T47D (cell line): ENCODE measurements around the gene OR6S1.
"Not testable (repeated sequence)": the region's sequence is repeated elsewhere in the genome, so short reads cannot be mapped to it uniquely, and the experiment has no call there.

ENCODE experiments used
- DNase-seq, 2 experiments: peaks; one replicate each; pipeline versions ENCODE4 v3.0.0 to v3.0.0-alpha.2; 2011 to 2012; ENCODE audit warnings: low read depth in 1 of 2, low spot score in 1 of 2
- JUND ChIP-seq: IDR thresholded peaks from 2 replicates; pipeline ENCODE4 v1.6.1; 2012; ENCODE audit warnings: low read depth
- in situ Hi-C: cut with HindIII; loops from 2 replicates; pipeline ENCODE4 v1.10.0; 2016; ENCODE audit warnings: low sequenced_read_pairs, low pct_unique_long_range_greater_than_20kb

OR6S1 gene

DNA sequence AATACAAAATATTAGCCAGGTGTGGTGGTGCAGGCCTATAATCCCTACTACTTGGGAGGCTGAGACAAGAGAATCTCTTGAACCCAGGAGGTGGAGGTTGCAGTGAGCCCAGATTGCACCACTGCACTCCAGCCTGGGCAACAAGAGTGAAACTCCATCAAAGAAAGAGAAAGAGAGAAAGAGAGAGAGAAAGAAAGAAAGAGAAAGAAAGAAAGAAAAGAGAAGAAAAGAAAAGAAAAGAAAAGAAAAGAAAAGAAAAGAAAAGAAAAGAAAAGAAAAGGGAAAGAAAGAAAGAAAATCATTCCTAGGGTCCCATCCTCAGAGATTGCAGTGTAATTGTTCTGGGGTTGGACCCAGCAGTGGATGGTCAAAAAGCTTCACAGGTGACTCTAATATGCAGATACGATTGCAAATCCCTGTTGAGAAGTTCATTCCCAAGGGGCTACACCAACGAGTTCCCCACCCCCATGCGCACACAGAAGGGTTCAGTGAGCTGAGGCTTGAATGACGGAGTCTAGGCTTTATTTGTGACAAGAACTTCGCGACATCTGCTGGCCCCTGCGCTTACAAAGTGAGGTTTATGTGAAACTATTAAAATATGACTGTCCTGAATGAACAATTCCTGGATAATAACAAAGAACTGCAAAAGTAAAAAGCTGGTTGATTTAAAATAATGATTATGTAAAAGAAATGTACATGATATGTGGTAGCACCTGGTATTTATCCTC, 32.9 kb downstream of the OR6S1 start:
- no peak for DNase-seq
- in situ Hi-C loops, result no loop called here
- TF ChIP-seq JUND, result no peak

DNA sequence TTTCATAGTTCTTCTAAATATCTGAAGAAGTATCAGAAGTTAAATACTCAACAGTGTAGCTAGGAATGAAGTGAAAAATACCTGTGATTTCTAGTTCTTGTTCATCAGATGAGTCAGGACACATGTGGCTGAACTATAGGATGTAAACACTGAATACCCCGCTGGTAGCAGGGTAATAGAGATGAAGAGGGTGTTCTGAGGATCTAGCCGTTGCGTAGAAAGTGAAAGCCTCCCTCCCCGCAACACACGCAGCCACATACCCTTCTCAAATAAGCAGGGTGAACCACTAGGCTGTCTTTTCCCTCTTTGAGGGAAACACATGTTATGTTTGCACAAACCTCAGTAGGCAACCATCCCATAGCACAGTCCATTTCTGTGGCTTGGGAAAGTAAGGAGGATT, 33.9 kb downstream of the OR6S1 start:
- no peak for DNase-seq
- no peak for TF ChIP-seq JUND
- in situ Hi-C loops, result no loop called here

DNA sequence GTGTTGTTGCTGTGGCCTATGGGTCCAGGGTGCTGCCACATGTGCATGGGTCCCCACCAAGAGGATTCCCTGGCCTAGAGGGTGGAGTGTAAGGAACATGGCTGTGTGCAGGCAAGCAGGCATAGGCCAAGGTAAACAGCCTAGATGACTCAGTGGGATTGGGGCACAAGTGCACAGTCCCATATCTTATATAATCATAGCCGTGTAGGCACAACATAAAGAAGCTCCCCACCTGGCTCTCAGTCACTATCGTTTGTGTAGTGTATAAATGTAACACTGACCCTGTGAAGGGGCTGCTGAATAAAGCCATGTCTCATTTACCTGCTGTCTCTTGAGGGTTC, 34.6 kb downstream of the OR6S1 start:
- no peak for TF ChIP-seq JUND
- in situ Hi-C loops, result no loop called here
- DNase-seq, result no peak

DNA sequence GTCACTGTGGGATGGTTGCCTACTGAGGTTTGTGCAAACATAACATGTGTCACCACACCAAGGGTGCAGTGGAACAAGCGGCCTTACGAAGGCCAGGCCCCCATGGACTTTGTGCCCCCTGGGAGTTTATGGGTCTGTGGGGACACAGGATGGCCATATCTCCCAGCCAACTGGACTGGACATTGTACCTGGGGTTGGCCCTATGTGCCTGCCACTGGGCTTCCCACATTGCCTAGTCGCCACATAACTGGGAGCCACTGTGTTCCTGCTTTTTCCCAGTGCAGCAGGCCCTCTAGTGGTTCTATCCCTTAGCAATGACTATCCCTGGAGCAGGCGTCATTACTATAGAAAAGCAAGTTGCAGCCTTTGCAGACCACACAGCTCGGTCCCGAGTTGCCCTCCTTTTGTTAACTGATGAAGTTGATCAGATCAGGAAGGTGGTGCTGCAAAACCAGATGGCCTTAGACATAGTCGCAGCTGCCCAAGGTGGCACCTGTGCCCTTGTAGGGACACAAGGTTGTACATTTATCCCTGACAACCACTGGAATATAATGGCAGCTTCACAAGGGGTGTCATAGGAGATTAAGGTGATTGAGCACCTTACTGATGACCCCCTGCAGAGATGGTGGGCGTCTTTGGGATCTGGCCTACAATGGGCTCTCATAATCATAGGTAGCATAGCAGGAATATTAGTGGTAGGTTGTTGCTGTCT, 35.1 kb downstream of the OR6S1 start:
- TF ChIP-seq JUND, result no peak
- in situ Hi-C loops, result no loop called here
- DNase-seq, result peak; percentile 50 to 73

DNA sequence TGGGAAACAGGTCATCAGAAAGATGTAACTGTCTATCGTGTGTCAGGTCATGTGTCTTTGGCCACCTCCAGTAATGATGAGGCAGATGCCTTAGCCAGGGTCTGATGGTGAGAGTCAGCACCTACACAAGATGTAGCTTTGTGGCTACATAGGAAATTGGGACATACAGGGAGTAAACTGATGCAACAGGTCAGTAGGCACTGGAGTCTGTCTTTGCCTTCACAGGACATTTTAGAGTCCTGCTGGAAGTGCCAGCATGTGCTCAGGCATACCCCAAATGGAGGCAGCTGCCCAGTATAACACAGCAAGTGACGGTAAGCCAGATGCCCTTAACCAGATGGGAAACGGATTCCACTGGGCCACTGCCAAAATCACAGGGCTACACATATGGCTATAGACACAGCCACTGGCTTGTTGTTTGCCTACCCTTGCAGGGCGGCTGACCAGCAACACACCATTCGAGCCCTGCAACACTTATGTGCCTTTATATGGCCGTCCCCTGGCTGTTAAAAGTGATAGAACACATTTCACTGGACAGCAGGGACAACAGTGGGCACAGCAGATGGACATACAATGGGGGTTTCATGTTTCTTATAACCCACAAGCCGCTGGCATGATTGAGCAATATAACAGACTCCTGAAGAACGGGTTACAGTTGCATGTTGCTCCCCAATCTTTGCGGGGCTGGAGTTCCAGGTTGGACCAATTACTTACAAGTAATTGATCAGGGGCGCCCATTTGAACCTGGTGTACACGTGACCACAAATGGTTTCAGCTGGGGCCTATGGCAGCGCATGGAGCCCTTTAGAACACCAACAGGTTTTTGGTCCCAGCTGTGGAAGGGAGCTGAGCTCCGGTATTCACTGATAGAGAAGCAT, 37.4 kb downstream of the OR6S1 start:
- in situ Hi-C loops, result no loop called here
- no peak for DNase-seq
- TF ChIP-seq JUND, result no peak

DNA sequence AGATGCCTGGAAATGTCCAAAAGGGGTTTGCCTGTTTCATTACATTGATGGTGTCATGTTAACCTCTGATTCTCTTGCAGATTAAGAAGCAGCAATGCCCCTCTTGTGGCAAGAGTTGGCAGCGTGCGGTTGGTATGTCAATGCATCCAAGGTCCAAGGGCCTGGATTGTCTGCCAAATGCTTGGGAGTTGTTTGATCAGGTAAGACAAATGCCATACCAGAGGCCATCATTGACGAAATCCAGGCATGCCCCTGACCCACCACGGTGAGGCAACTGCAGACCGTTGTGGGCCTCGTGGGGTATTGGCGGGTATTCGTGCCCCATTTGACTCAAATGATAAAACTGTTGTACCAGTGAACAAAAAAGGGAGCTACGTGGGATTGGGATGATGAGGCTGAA, 38.9 kb downstream of the OR6S1 start:
- in situ Hi-C loops, result no loop called here
- TF ChIP-seq JUND, result no peak
- DNase-seq, result no peak

DNA sequence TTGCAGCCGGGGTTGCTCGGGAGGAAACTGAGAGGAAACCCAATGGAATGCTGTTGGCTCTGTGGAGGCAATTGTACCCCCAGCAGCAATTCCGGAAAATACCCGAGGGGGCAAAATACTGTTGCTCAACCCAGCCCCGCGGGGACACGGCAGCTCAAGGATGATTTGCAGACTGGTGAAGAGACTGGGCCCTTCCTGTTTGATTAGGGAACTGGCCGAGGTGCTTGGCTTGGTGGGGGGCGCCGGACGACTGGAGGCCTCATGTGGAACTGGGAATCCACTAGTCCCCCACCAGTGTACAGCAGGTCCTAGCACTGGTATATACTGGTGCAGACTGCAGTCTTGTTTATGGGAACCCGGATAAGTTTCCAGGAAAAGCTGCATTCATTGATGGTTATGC, 40.0 kb downstream of the OR6S1 start:
- DNase-seq, result no peak
- in situ Hi-C loops, result no loop called here
- TF ChIP-seq JUND, result no peak

DNA sequence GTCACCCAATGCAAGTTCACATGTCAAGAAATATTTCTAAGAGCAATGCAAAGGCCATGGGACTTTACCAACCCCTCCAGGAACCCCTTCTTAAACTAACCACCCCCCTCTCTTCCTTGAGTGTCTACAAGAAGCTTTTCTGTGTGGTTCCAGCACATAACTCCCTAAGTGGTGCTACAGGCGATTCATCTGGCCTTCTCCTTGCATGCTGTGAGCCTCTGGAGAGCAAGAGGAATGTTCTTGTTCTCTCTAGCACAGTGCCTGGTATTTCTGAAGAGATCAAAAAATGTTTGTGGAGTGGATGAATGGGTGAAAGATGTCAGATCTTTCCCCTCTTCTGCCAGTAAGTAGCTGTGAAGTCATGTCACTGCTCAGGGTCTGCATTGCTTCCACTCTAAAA, 44.4 kb downstream of the OR6S1 start:
- TF ChIP-seq JUND, result no peak
- DNase-seq, result no peak
- in situ Hi-C loops, result no loop called here

DNA sequence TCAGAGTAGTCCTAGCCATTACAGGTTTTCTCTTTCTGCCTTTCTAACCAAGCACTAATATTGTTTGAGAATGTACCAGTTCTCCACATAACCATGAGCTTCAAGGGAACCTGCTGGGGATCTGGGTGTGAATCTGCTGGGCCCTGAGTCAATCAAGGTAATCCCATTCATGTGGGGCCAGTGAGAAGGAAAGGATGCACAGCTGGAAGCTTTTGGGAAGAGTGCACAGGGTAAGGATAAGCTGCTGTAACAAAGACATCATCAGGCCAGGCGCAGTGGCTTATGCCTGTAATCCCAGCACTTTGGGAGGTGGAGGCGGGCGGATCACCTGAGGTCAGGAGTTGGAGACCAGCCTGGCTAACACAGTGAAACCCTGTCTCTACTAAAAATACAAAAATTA, 45.8 kb downstream of the OR6S1 start:
- DNase-seq, result not testable (repeated sequence)

DNA sequence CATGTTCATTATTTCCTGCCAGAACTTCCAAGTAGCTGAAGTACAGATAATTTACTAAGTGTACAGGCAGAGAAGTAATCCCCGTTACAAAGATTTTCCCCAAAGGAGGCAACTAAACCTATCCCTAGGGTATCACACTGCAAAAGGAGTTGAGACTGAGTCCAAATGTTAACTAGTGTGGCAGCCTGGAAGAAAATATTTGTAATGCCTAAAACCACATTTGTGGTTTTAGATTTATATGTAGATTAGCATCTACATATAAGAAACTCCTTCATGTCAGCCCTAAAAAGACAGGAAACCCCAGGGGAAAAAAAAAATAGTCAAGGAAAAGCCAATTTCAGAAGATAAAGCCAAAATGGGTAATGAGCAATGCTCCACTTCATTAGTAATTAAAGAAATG, 48.9 kb downstream of the OR6S1 start:
- TF ChIP-seq JUND, result no peak
- in situ Hi-C loops, result no loop called here
- DNase-seq, result no peak

More for the DNA sequence above, 45.8 kb downstream of the OR6S1 start:
- in situ Hi-C loops, result not testable (repeated sequence)

DNA sequence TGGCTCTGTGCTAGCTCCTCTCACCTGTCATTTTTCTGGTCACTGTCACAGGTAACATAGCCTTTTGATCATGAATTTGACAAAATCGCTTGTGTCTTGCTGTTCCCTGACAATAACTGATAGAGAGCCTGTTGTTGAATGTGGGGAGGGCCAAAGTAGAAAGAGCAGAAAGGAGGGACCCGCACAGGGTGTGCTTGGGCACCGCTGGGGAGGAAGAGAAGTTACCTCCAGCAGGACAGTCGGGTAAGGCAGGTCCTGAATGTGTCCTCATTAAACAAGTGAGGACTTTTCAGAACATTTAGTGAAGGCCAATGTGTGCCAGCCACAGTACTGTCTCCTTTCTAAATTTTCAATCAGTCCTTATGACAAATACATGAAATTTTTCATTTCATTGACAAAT, 50.3 kb downstream of the OR6S1 start, which contains the start of gene RNASE12:
Gene RNASE12, minus strand, starts transcription at position 142 of the 400 bp plus-strand sequence. CDS start 653 bp downstream, outside the sequence.
- in situ Hi-C loops, result no loop called here
- no peak for DNase-seq
- TF ChIP-seq JUND, result no peak
